H9 (cell line): ENCODE results near the gene UQCR11. TPM values are rescaled to one million over a fixed set of nuclear protein-coding genes. Genes with fewer than 3 reads are reported as not detected.

ENCODE experiments used
- DNase-seq: peaks from one replicate; pipeline ENCODE4 v3.0.0-alpha.2; 2017
- H2AFZ ChIP-seq: one replicate; pipeline ENCODE4 v1.6.1; 2013; ENCODE audit warnings: mild to moderate bottlenecking, low read length, control low read depth, moderate library complexity
- H2AK5ac ChIP-seq: 2 replicates; pipeline ENCODE4 v1.6.1; 2013; ENCODE audit warnings: low read length, control low read depth, mixed read lengths; ENCODE audit not compliant: insufficient read length
- H2BK120ac ChIP-seq: one replicate; pipeline ENCODE4 v1.6.1; 2013; ENCODE audit warnings: low read depth, mild to moderate bottlenecking, low read length, control low read depth, inconsistent platforms; ENCODE audit not compliant: poor library complexity, severe bottlenecking
- H2BK12ac ChIP-seq: 2 replicates; pipeline ENCODE4 v1.6.1; 2013; ENCODE audit warnings: low read length, control low read depth, mixed read lengths, low read depth; ENCODE audit not compliant: insufficient read length
- H2BK15ac ChIP-seq: 2 replicates; pipeline ENCODE4 v1.6.1; 2013; ENCODE audit warnings: low read depth, low read length, control low read depth
- H2BK20ac ChIP-seq: one replicate; pipeline ENCODE4 v1.6.1; 2013; ENCODE audit warnings: low read depth, mild to moderate bottlenecking, low read length, control low read depth, inconsistent platforms; ENCODE audit not compliant: poor library complexity, severe bottlenecking
- H2BK5ac ChIP-seq: 2 replicates; pipeline ENCODE4 v1.6.1; 2013; ENCODE audit warnings: low read length, control low read depth, mixed read lengths; ENCODE audit not compliant: insufficient read length
- H3K14ac ChIP-seq: 2 replicates; pipeline ENCODE4 v1.6.1; 2013; ENCODE audit warnings: low read length, control low read depth; ENCODE audit not compliant: insufficient read depth
- H3K18ac ChIP-seq: 2 replicates; pipeline ENCODE4 v1.6.1; 2013; ENCODE audit warnings: low read depth, mild to moderate bottlenecking, mixed read lengths, low read length, control low read depth; ENCODE audit not compliant: insufficient read length
- H3K23ac ChIP-seq: 2 replicates; pipeline ENCODE4 v1.6.1; 2013; ENCODE audit warnings: low read length, control low read depth, mixed read lengths, low read depth; ENCODE audit not compliant: insufficient read length
- H3K23me2 ChIP-seq: 2 replicates; pipeline ENCODE4 v1.6.1; 2013; ENCODE audit warnings: low read depth, mild to moderate bottlenecking, mixed read lengths, low read length, control low read depth; ENCODE audit not compliant: insufficient read length, poor library complexity, severe bottlenecking
- H3K27ac ChIP-seq: 2 replicates; pipeline ENCODE4 v1.5.1; 2013; ENCODE audit warnings: low read length, control low read depth, mixed read lengths, low read depth; ENCODE audit not compliant: insufficient read length
- H3K27me3 ChIP-seq: 2 replicates; pipeline ENCODE4 v1.6.1; 2013; ENCODE audit warnings: low read length, control low read depth, inconsistent platforms; ENCODE audit not compliant: insufficient read depth
- H3K4ac ChIP-seq: 2 replicates; pipeline ENCODE4 v1.6.1; 2013; ENCODE audit warnings: low read depth, mild to moderate bottlenecking, control low read depth, inconsistent platforms, low read length, moderate library complexity
- H3K4me1 ChIP-seq: 2 replicates; pipeline ENCODE4 v1.6.1; 2013; ENCODE audit warnings: low read length, control low read depth, inconsistent platforms; ENCODE audit not compliant: insufficient read depth
- H3K4me2 ChIP-seq: 2 replicates; pipeline ENCODE4 v1.6.1; 2013; ENCODE audit warnings: low read length, control low read depth, mixed read lengths; ENCODE audit not compliant: insufficient read length, insufficient read depth
- H3K56ac ChIP-seq: 2 replicates; pipeline ENCODE4 v1.6.1; 2013; ENCODE audit warnings: low read depth, mild to moderate bottlenecking, mixed read lengths, low read length, control low read depth; ENCODE audit not compliant: insufficient read length
- H3K79me1 ChIP-seq: 2 replicates; pipeline ENCODE4 v1.6.1; 2013; ENCODE audit warnings: low read depth, mild to moderate bottlenecking, moderate library complexity, low read length, control low read depth, inconsistent platforms; ENCODE audit not compliant: insufficient read depth, poor library complexity, severe bottlenecking
- H3K79me2 ChIP-seq: 2 replicates; pipeline ENCODE4 v1.6.1; 2013; ENCODE audit warnings: low read length, control low read depth, inconsistent platforms; ENCODE audit not compliant: insufficient read depth
- H3K9ac ChIP-seq: 2 replicates; pipeline ENCODE4 v1.6.1; 2013; ENCODE audit warnings: low read length, control low read depth, mixed read lengths; ENCODE audit not compliant: insufficient read length; ENCODE audit errors: extremely low read depth
- H3K9me3 ChIP-seq: one replicate; pipeline ENCODE4 v1.6.1; 2013; ENCODE audit warnings: low read depth, low read length, inconsistent platforms; ENCODE audit not compliant: control insufficient read depth
- H3T11ph ChIP-seq: one replicate; pipeline ENCODE4 v1.6.1; 2013; ENCODE audit warnings: mild to moderate bottlenecking, low read length, control low read depth, inconsistent platforms
- H4K20me1 ChIP-seq: one replicate; pipeline ENCODE4 v1.6.1; 2013; ENCODE audit not compliant: control insufficient read depth, insufficient read length, insufficient read depth
- H4K5ac ChIP-seq: 2 replicates; pipeline ENCODE4 v1.6.1; 2013; ENCODE audit warnings: low read depth, mild to moderate bottlenecking, mixed read lengths, low read length, control low read depth; ENCODE audit not compliant: insufficient read length
- H4K8ac ChIP-seq: replicated peaks from 2 replicates; pipeline ENCODE4 v1.6.1; 2013; ENCODE audit warnings: low read length, control low read depth, mixed read lengths, low read depth; ENCODE audit not compliant: insufficient read length
- H4K91ac ChIP-seq: 2 replicates; pipeline ENCODE4 v1.6.1; 2013; ENCODE audit warnings: low read depth, mild to moderate bottlenecking, moderate library complexity, mixed read lengths, low read length, control low read depth; ENCODE audit not compliant: insufficient read length
- H3K27ac Mint-ChIP-seq, 3 experiments: 2 replicates in 2 of 3; 3 replicates in 1 of 3; pipeline ENCODE4 v1.8.0; 2020 to 2021; ENCODE audit warnings: mixed read lengths in 3 of 3, mild to moderate bottlenecking in 1 of 3, moderate library complexity in 1 of 3
- H3K27me3 Mint-ChIP-seq: 2 replicates; pipeline ENCODE4 v1.8.0; 2021; ENCODE audit warnings: low read depth, mild to moderate bottlenecking, moderate library complexity, mixed read lengths
- H3K36me3 Mint-ChIP-seq, 3 experiments: 2 replicates in 2 of 3; 3 replicates in 1 of 3; pipeline ENCODE4 v1.8.0; 2020 to 2021; ENCODE audit warnings: low read depth in 3 of 3, mixed read lengths in 3 of 3; ENCODE audit not compliant: insufficient read depth in 1 of 3
- H3K4me1 Mint-ChIP-seq, 2 experiments: 2 replicates each; pipeline ENCODE4 v1.8.0; 2020; ENCODE audit warnings: mixed read lengths in 2 of 2
- H3K4me3 Mint-ChIP-seq, 2 experiments: 2 replicates in 1 of 2; 3 replicates in 1 of 2; pipeline ENCODE4 v1.8.0; 2020 to 2021; ENCODE audit warnings: mild to moderate bottlenecking in 2 of 2, mixed read lengths in 2 of 2, moderate library complexity in 1 of 2
- H3K9me3 Mint-ChIP-seq, 2 experiments: 2 replicates in 1 of 2; 3 replicates in 1 of 2; pipeline ENCODE4 v1.8.0; 2020; ENCODE audit warnings: mild to moderate bottlenecking in 2 of 2, mixed read lengths in 2 of 2, moderate library complexity in 1 of 2
- CTCF ChIP-seq: fragments of 200-600 bp; sonication (generic); conservative IDR thresholded peaks from 3 replicates; pipeline ENCODE4 v1.8.0; 2021; ENCODE audit warnings: antibody characterized with exemption, mild to moderate bottlenecking
- WGBS: extraction: QIAGEN DNeasy Blood & Tissue Kit; methylation state at CpG from one replicate; pipeline ENCODE4 v1.1.7; 2013; ENCODE audit warnings: missing lambda C conversion rate, low lambda C conversion rate, mixed read lengths; ENCODE audit not compliant: insufficient read length; ENCODE audit errors: extremely low coverage; 5-methylcytosine and 5-hydroxymethylcytosine counted together
- total RNA-seq: library from RNA; stranded (reverse); gene quantifications from 2 replicates; pipeline ENCODE4 v1.2.1, GENCODE V29; 2021

Gene UQCR11
- total RNA-seq, 1 experiment from 2014 or later, result 174 TPM

DNA sequence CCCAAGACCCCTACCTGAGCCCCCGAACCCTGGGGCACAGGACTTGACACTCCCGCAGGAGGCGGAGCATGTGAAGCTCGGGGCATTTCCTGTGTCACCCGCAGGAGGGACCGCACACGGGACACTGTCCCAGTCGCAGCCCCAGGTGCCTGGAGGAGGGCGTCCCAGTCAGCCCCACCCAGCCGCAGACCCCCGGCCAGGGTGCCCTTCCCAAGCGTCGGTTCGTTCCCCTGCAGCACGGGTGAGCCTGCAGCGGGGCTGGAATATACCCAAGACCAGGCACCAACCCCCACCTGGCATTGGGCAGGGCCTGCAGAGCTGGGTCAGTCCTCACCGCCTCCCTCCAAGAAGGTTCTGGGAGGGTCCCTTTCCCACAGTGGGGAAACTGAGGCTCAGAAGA, 25.5 kb upstream of the UQCR11 start:
- no peak overlapping the region for H3K9ac ChIP-seq
- no CpG with 5 or more reads among the region's 17 CpGs for WGBS
- H4K8ac ChIP-seq, result no peak overlapping the region
- no peak overlapping the region for H2BK12ac ChIP-seq
- H3K4me1 ChIP-seq, result no peaks in the 10 kb centered on the region
- H3K79me2 ChIP-seq, result no peaks in the 10 kb centered on the region
- H3K27ac ChIP-seq, result no peak overlapping the region
- DNase-seq, result no peak
- Mint-ChIP-seq H3K9me3 (peaks cover 0 to 3% of the 10 kb centered on the region in 2 experiments; a peak in 1 of 5 replicates), H3K27ac (no peak overlapping the region), H3K4me1 (no peaks in the 10 kb centered on the region), H3K36me3 (peaks cover 13 to 41% (median 38%) of the 10 kb centered on the region in 3 experiments), H3K4me3 (no peak overlapping the region), H3K27me3 (no peaks in the 10 kb centered on the region)
- H2AK5ac ChIP-seq, result no peak overlapping the region
- no peak overlapping the region for H3K14ac ChIP-seq
- no peak overlapping the region for H3T11ph ChIP-seq
- no peaks in the 10 kb centered on the region for H3K23me2 ChIP-seq
- H2BK20ac ChIP-seq, result no peak overlapping the region
- H3K4me2 ChIP-seq, result no peak overlapping the region
- H3K56ac ChIP-seq, result no peak overlapping the region
- H2BK15ac ChIP-seq, result no peak overlapping the region
- H3K23ac ChIP-seq, result no peak overlapping the region
- H2AFZ ChIP-seq, result no peak overlapping the region
- peaks cover 4% of the 10 kb centered on the region for H3K79me1 ChIP-seq
- no peak overlapping the region for H2BK120ac ChIP-seq
- no peaks in the 10 kb centered on the region for H3K9me3 ChIP-seq
- H4K20me1 ChIP-seq, result no peaks in the 10 kb centered on the region
- no peak overlapping the region for H3K18ac ChIP-seq
- H3K4ac ChIP-seq, result no peak overlapping the region
- no peak overlapping the region for H4K91ac ChIP-seq
- no peak overlapping the region for H2BK5ac ChIP-seq
- no peaks in the 10 kb centered on the region for H3K27me3 ChIP-seq
- no peak overlapping the region for H4K5ac ChIP-seq
- no peak for TF ChIP-seq CTCF
